Hematopoietic multipotent progenitor cell (in vitro differentiated cells): ENCODE results near the gene FNIP2. TPM values are rescaled to one million over a fixed set of nuclear protein-coding genes. Genes with fewer than 3 reads are reported as not detected.
"Not testable (repeated sequence)": the region's sequence is repeated elsewhere in the genome, so short reads cannot be mapped to it uniquely, and the experiment has no call there.

ENCODE experiments used
- DNase-seq, 3 donors: peaks; one replicate each; pipeline ENCODE4 v3.0.0-alpha.2; 2011 to 2015; ENCODE audit warnings: low read depth in 2 of 3, low spot score in 2 of 3
- total RNA-seq: library from RNA; depleted of rRNA; stranded (reverse); fragments of >200 nt; gene quantifications from one replicate; pipeline ENCODE4 v1.2.3, GENCODE V29; 2012

The FNIP2 gene
- total RNA-seq, 1 donor, result 9.4 TPM

DNA sequence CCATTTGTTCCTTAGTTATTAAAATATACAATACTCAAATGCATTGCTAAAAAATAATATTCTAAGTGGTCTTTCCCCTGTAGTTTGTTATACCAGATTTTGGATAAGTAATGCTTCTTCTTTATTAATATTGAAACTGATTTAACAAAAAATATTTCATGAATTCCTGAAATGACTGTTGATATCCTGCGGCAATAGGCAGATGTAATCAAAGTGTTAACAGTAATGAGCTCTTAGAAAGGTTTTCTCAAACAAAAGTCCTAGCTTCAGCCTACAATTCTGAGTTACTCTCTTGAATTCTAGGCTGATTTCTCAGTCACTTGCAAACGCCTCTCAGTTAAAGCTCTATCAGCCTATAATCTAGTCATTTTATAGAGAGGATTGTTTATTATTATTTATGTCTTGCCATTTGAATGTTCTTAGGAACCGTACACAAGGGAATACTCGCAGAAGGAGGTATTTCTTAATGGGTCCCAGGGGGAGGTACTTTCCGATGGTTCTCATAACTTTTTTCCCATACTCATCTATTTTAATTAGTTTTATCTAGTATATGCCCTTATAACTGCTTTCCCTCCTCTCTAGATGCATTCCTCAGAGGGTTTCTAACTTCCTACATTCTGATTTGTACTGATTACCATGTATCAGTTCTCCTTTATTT lies 96.8 kb downstream of the FNIP2 start:
- DNase-seq, result no peak

DNA sequence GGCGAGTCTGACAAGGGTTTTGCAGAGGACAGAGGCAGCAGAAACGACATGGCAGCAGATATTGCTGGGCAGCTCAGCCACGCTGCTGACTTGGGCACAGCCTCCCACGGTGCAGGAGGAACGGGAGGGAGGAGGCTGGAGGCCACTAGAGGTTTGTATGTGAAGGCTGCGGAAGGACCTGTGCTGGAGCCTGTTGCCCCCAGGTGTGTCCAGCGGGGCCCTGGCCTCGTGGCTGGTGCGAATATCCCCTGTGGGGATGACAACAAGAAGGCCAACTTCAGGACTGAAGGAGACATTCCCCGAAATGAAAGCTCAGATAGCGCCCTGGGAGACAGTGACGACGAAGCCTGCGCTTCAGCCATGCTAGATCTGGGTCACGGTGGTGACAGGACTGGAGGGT lies 100.2 kb downstream of the FNIP2 start:
- DNase-seq, result no peak

GRCh38 chr4:158869761-158870160 lies 100.9 kb downstream of the FNIP2 start:
- DNase-seq, result no peak

DNA sequence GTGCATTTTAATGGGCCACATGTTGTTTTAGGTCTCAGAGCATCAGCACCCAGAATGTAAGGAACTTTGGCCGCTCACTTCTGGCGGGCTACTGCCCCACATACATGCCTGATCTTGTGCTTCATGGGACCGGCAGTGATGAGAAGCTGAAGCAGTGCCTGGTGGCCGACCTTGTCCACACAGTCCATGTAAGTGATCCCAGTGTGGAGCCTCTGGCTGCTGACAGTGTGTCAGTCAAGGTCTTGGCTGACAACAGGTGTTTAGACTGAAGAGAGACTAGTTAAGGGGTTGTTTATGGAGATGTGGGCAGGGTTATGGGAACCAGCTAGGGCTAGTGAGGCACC lies 101.4 kb downstream of the FNIP2 start:
- DNase-seq, result no peak

- DNase-seq, result peak in 2 of 3 donors; percentile 31 to 72
Observed at GRCh38 chr4:158870626-158871334, 102.0 kb downstream of the FNIP2 start.

- no peak for DNase-seq
Observed at GRCh38 chr4:158871335-158871724, 102.5 kb downstream of the FNIP2 start.

DNA sequence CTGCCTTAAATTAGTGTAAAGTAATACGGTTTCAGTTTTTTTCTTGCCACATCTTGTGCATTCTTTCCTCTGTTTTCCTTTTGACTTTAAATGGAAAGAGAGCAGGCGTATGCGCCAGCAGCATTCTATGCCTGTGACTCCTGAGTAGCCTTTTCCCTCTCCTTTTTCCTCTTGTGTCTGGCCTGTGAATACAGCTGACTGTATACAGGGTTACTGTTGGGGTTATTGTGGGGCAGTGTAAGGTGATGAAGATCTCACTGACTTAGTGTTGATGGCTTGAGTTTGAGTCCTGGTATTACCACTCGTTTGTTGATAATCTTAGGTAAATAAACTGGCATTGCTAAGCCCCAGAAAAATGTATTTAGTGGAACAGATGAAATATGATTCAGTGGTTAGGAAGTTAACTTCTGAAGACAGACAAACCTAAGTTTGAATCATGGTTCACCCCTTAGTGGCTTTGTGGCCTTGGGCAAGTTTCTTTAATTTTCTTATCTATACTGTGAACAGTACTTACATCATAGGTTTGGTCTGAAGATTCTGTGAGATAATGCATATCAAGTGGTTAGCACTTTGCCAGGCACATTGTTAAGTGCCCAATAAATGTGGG lies 105.1 kb downstream of the FNIP2 start:
- DNase-seq, result no peak

GRCh38 chr4:158875026-158875425 lies 106.2 kb downstream of the FNIP2 start:
- DNase-seq, result no peak

DNA sequence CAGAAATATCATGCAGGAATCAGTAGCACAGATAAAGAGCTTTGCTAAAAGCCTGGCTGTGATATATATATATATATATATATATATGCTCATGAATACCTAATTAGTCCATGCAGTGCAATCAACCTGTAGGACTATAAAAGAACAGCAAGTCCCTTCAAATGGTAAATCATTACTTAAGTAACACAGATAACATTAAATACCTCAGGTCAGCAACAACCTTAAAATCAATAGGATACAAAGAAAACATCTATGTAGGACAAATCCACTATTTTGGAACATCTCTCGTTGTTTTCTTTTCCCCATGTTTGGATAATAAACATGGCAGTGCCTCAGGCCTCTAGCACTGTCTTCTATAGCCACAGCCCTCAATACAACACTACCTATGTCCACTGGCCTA lies 106.6 kb downstream of the FNIP2 start:
- no peak for DNase-seq

GRCh38 chr4:158877069-158877468 lies 108.2 kb downstream of the FNIP2 start:
- DNase-seq, result no peak

DNA sequence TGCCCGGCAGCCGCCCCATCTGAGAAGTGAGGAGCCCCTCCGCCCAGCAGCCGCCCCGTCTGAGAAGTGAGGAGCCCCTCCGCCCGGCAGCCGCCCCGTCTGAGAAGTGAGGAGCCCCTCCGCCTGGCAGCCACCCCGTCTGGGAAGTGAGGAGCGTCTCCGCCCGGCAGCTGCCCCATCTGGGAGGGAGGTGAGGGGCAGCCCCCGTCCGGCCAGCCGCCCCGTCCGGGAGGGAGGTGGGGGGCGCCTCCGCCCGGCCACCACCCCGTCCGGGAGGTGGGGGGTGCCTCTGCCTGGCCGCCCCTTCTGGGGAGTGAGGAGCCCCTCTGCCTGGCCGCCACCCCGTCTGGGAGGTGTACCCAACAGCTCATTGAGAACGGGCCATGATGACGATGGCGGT lies 113.3 kb downstream of the FNIP2 start:
- DNase-seq, result not testable (repeated sequence)

DNA sequence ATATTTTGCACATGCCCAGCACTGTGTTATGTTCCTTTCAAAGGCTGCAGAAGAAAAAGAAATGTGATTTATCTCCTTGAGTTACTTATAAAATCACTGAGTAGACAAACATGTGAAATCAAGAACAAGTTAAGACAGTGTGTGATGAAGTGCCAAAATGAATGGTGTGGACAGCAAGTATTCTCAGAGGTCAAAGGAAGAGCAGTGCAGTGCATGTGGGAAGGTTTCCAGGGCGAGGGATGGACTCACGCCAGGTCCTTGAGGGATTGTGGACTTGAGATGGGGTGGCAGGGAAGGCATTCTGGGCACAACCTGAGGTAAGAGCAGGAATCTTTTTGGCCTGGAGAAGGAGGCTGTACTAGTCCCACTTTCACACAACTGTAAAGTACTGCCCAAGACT lies 115.5 kb downstream of the FNIP2 start:
- DNase-seq, result no peak

- no peak for DNase-seq
Observed at GRCh38 chr4:158885564-158885963, 116.7 kb downstream of the FNIP2 start.

GRCh38 chr4:158890294-158890693 lies 121.5 kb downstream of the FNIP2 start:
- no peak for DNase-seq

- DNase-seq, result no peak
Observed at GRCh38 chr4:158891256-158891655, 122.4 kb downstream of the FNIP2 start.

DNA sequence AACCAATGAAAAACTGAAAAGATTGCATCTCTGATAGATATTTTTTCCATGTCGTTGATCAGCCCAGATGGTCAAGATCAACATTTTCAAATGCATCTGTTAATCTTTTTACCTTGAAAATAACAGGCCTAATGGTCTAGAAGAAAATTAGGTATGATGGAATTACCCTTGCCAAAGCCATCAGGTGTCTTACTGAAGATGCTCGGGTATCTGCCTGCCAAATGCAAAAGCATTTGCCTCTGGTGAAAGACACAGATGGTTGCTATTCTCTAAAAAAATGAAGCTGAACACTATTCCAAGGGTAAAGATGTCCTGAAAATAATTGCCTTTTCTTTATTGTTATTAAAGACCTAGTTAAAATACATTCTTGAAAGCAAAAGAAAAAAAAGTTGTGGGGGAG lies 126.0 kb downstream of the FNIP2 start:
- no peak for DNase-seq

DNA sequence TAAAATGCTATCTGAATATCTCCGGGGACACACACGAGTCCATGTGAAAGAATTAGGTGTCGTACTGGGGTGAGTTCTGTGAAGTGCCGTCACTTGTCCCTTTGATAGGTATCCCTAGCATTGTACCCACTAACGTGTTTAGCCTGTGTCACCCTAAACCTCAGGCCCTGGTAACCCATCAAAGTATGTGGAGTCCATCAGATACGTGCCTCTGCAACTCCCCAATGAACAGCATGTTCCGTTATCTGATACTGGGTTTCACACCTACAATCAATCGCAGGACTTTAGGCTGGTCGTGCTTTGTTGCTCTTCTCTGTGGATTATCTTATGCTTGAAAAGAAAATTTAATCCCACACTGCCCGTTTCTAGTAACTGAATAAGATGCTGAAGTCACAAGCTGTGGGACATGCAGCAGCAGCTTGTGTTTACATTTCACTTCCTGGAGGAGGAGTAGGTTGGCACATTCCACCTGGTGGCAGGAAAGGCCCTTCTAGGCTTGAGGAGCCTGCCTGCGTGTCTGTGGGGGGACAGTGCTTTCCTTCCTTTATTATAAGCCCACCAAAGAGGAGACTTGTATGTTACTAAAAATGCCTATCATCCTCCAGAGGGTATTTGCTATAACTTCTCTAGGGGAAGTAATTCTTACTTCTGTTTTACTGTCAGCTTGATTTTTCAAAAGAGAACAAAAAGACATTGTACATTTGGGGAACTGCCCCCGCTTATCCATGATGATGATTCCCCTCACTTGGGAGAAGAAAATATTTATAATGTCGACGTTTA lies 127.2 kb downstream of the FNIP2 start:
- DNase-seq, result peak in 2 of 3 donors; percentile 45 to 59

GRCh38 chr4:158896577-158897238 lies 127.9 kb downstream of the FNIP2 start:
- not testable (repeated sequence) for DNase-seq

DNA sequence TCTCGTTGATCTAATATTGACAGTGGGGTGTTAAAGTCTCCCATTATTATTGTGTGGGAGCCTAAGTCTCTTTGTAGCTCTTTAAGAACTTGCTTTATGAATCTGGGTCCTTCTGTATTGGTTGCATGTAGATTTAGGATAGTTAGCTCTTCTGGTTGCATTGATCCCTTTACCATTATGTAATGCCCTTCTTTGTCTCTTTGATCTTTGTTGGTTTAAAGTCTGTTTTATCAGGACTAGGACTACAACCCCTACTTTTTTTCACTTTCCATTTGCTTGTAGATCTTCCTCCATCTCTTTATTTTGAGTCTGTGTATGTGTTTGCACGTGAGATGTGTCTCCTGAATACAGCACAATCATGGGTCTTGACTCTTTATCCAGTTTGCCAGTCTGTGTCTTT lies 131.6 kb downstream of the FNIP2 start:
- not testable (repeated sequence) for DNase-seq

DNA sequence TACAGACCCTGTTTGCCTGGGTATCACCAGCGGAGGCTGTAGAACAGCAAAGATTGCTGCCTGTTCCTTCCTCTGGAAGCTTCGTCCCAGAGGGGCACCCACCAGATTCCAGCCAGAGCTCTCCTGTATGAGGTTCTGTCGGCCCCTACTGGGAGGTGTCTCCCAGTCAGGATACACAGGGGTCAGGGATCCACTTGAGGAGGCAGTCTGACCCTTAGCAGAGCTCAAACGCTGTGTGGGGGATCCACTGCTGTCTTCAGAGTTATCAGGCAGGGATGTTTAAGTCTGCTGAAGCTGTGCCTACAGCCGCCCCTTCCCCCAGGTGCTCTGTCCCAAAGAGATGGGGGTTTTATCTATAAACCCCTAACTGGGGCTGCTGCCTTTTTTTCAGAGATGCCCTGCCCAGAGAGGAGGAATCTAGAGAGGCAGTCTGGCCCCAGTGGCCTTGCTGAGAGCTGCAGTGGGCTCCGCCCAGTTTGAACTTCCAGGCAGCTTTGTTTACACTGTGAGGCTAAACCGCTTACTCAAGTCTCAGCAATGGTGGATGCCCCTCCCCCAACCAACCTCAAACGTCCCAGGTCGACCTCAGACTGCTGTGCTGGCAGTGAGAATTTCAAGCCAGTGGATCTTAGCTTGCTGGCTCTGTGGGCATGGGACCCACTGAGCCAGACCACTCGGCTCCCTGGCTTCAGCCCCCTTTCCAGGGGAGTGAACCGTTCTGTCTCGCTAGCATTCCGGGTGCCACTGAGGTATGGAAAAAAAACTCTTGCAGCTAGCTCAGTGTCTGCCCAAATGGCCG lies 133.7 kb downstream of the FNIP2 start:
- not testable (repeated sequence) for DNase-seq
